Activated CD4-positive, CD25-positive, alpha-beta regulatory T cell treated with anti-CD3 and anti-CD28 coated beads, Interleukin-2, amount 50 U/mL, for 24 hours (primary cell): ENCODE results near the gene TSHR.
A peak's percentile ranks its signal among the peaks of the same experiment; 100 is the strongest.

Experiments
- ATAC-seq, 2 donors: fragments of 150-1000 bp; cut with Tn5 transposase; one replicate each; pipeline ENCODE4 v1.10.0; 2021; ENCODE audit warnings: mild to moderate bottlenecking in 1 of 2, moderate library complexity in 1 of 2

TSHR gene

GRCh38 chr14:81144824-81145603, 189.6 kb downstream of the TSHR start:
- ATAC-seq: no peak

GRCh38 chr14:81147140-81147897, 191.9 kb downstream of the TSHR start:
- ATAC-seq: no peak

DNA sequence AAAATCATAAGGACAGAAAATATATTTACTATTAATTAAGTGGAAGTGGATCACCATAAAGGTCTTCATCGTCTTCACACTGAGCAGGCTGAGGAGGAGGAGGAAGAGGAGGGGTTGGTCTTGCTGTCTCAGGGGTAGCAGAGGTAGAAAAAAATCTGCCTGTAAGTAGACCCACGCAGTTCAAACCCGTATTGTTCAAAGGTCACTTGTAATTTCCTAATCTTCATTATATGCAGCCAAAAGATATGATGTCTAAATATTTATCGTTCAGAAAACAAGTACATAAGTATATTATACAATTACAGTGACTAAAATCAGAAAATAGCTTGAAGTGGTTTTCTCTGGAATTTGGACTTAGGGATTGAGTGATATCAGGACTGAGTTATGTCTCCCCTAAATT, 193.2 kb downstream of the TSHR start:
- no peak for ATAC-seq

GRCh38 chr14:81153187-81153586, 197.8 kb downstream of the TSHR start:
- ATAC-seq: peak; percentile 41 to 49

- no peak for ATAC-seq
These were observed 202.0 kb downstream of the TSHR start for GRCh38 chr14:81157431-81157830.

DNA sequence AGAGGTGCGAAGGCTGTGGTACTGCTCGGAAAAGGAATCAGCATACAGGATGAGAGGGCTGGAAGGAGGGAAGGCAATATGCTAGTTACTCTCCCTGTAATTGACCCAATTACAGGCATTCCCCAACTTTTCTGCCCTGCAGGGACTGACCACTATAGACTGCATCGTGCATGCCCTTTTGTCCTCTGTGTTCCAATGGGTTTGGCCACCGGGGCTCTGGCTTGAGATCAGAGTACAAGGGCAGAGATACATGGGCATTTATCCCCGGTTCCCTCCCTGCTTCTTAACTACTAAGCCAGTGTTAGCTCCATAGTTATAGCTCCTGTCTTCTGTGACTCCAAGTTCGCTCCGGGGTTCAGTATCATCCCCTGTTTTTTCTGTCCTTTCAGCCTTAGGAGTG, 205.7 kb downstream of the TSHR start:
- ATAC-seq: no peak

DNA sequence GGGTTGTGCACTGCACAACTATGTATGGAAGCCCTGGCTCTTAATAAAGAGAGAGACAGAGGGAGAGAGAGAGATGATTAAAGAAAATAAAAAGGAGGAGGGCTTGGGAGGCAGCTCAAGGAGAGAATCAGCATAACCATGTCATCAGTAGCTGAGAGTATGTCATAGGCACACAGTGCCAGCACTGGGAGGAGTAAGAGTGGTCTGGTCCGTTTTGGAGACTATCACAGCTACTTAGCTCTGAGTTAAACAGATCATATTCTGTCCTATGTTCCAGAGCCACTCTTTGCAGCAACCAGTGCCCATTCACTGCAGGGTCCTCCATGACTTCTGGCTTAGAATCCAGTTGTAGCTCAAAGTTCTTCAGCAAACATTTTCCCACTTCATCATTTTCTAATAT, 206.3 kb downstream of the TSHR start:
- ATAC-seq: no peak

DNA sequence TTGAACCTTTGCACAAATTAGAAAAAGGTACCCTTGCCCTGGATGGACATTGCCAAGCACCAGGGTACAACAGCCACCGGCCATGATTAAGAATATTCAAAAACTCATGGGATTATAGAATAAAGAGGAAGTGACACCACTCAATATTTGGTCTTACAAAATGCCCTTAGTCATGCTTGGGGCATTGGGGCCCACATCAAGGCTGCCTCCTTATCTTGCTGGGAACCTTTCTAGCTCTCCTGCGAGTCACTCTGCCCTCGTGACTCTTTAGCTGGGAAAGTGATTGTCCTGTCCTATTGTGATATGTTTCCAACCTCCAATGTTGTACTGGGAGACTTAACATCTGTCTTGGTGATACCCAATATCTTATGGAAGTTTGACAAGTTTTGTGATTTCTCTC, 207.5 kb downstream of the TSHR start:
- no peak for ATAC-seq

- peak; percentile 98 to 99 for ATAC-seq
These were observed 208.8 kb downstream of the TSHR start for GRCh38 chr14:81164167-81164774.

DNA sequence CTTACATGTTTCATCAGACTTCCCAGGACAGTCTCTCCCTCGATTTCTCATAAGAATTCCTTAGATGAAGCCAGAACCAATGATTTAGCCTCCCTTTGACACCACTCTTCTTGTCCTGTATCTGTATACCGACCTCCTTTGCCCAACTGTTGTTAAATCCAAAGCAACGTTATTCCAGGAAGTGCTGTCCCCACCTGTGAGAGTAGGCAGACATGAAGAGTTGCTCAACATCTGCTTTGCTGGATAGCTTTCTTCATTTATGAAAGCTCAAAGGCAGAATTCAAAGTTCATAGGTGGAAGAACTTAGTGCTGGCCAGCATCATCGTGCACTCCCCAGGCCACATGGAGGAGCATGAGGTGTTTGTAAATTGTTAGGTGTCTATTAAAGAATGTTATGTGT, 209.8 kb downstream of the TSHR start:
- ATAC-seq: no peak

DNA sequence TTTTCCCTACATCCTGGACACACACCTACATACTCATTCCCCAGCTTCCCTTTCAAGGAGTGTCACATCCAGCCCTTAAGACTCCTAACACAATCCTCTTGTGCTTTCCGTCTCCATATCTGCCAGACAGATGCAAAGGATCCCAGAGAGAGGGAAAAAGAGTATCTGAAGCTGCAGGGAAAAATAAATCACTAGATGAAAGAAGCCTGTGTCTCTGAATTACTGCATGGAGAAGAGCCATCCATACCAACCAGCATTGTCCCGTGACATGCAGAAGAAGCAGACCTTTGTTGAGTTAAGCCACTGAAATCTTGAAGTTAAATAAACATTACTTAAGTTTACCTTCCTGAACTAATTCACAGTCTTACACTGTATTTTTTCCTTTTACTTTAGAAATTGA, 210.7 kb downstream of the TSHR start:
- ATAC-seq: no peak

DNA sequence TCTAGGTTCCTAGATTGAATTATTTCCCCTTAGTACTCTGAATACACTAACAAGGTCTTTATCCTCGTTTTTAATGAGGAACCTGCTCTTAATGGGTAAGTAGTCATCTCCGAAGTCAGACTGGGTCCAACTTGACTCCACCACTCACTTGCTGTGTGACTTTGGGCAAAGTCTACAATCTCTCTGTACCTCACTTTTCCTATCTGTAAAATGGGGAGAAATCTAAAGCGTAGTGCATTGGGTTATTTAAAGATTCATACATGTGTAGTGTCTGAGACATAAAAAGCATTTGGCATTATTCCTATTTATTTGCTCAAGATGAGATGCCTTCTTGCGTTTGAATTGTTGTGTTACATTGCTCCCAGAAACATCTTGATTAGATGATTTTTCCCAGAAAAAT, 213.8 kb downstream of the TSHR start:
- ATAC-seq: no peak

GRCh38 chr14:81169711-81170103, 214.3 kb downstream of the TSHR start:
- peak in 1 of 2 donors; percentile 1 for ATAC-seq

- peak; percentile 98 to 99 for ATAC-seq
These were observed 214.8 kb downstream of the TSHR start for GRCh38 chr14:81170104-81170828.

DNA sequence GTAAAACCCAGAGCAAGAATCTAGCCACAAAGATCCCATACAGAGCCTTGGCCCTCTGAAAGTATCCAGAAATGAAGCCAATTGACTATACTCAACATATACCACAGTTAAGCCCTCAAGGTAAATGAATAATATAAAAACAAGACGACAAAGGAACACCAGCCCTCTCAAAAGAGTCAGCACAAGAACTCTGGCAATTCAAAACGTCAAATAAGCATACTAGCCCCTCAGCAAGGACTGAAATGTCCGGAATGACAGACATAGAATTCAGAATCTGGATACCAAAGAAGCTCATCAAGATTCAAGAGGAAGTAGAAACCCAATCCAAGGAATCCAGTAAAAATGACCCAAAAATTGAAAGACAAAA, 215.4 kb downstream of the TSHR start:
- no peak for ATAC-seq

DNA sequence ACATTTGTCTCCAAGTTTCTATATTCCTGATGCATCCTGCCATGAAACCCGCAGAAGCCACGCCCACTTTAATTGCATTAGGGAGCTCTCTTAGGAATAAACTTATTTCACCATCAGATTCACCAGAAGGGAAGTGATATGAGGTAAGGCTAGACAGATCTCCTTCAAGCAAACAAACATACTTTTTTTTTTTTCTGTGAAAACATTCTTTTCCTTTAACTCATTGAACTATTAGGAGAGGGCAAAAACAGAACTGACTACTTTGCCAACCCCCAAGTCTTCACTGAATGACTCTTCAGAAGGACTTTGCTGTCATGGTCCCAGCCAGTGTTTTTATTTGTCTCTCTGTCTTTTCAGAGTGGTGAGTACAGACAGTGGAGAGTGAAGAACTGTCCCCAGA, 216.9 kb downstream of the TSHR start:
- no peak for ATAC-seq

DNA sequence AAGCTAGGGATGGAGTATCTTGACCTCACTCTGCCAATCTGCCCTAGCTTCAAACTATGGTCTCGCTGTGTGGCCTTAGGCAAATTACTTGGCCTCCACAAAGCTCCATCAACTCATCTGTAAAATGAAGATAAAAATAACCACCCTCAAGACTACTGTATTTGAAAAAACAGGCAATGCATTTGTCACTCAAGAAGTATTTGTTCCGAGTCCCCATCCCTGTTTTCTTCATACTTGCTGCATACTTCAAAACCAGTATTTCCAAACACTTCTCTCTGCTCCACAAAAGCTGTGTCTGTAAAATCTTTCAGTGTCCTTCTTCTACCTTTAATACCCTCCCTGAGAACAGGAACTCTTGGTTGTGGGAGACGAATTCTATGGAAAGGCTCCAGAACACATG, 217.5 kb downstream of the TSHR start:
- no peak for ATAC-seq

DNA sequence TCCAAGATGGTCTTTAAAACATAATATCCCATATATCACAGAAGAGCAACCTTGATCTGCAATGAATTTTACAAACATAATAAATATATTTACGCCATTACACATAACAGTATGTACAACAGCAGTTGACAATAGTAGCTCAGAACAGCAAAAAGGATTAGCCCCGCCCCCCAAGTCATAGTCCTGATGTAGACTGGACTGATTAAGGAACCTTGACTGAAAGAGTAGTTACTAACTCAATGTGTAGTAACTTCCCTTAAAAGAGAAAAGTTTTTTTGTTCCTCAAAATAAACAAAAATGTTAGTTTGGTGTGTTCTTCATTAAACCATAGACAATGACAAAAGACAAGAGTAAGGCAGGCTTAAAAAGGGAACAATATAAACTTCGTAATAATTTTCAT, 220.8 kb downstream of the TSHR start:
- no peak for ATAC-seq

DNA sequence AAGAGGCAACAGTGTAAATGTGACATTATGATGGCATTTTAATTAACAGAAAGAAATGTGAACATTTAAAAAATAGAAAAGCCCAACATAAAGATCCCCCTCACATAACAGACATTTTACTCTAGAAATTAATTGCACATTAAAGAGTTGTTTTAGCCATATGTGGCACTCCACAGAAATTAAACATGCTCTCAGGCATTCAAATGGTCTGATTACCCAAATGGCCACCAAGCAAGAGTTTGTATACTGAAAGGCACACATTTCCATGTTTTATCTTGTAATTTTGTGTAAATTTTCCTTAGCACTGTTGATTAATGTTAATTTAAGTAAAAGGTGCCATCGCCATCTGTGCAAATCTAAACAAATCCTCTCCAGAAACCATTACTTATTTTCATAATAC, 221.8 kb downstream of the TSHR start:
- no peak for ATAC-seq

GRCh38 chr14:81178063-81178462, 222.6 kb downstream of the TSHR start:
- peak in 1 of 2 donors; percentile 24 for ATAC-seq

DNA sequence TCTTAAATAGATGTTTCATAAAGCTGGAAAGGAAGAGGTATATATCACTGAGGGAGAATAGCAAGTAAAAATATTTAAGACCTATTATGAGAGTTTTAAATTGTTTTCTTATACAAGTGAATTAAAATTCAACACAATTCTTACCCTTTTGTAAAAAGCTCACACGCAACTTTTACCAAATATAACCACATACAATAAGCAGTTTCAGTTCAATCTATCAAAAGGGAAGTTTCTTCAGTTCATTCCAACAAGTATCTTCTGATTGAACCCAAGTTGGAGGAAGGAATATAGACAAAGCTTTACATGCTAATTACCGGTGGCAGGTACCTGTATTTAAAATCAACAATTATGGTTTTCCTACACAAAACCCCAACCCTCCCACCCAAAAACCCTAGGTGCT, 224.2 kb downstream of the TSHR start:
- no peak for ATAC-seq

GRCh38 chr14:81187832-81188522, 232.6 kb downstream of the TSHR start:
- peak; percentile 75 to 77 for ATAC-seq

GRCh38 chr14:81192594-81192993, 237.2 kb downstream of the TSHR start:
- no peak for ATAC-seq
